Right cardiac atrium (tissue), 5 donors: Measurements from ENCODE around the gene TCF7. TPM values are rescaled to one million over a fixed set of nuclear protein-coding genes. Genes with fewer than 3 reads are reported as not detected.

Source experiments
- ATAC-seq, 2 donors: fragments of 200-7000 bp; cut with Tn5 transposase; one replicate each; pipeline versions ENCODE4 v1.8.0 to v1.9.1; 2020; ENCODE audit warnings: moderate library complexity in 2 of 2, mild to moderate bottlenecking in 1 of 2
- DNase-seq, 3 donors: peaks; one replicate each; pipeline ENCODE4 v3.0.0-alpha.2; 2020
- H3K27ac ChIP-seq: one replicate; pipeline ENCODE4 v1.5.1; 2013; ENCODE audit warnings: mild to moderate bottlenecking, low read length, control low read depth, moderate library complexity
- H3K27me3 ChIP-seq: one replicate; pipeline ENCODE4 v1.6.1; 2013; ENCODE audit not compliant: control insufficient read depth, insufficient read depth
- H3K4me1 ChIP-seq: one replicate; pipeline ENCODE4 v1.6.1; 2013; ENCODE audit warnings: low read length; ENCODE audit not compliant: control insufficient read depth, insufficient read depth
- H3K4me3 ChIP-seq: one replicate; pipeline ENCODE4 v1.5.1; 2013; ENCODE audit warnings: low read length, control low read depth
- H3K9me3 ChIP-seq: one replicate; pipeline ENCODE4 v1.6.1; 2013; ENCODE audit warnings: low read length; ENCODE audit not compliant: control insufficient read depth
- WGBS: extraction: QIAGEN DNeasy Blood & Tissue Kit; methylation state at CpG from one replicate; pipeline ENCODE4 v1.1.7; 2013; 5-methylcytosine and 5-hydroxymethylcytosine counted together
- intact Hi-C, 4 donors: fragments of 100-400 bp; cut with DNase I; formaldehyde crosslinking; loops; one replicate each; pipeline versions ENCODE4 v1.11.0 to v1.14.0; 2022 to 2023
- long read RNA-seq, 4 donors: library from polyadenylated mRNA; unstranded; transcript quantifications; one replicate each; pipeline ENCODE4 v2.0.0, GENCODE V29; 2020 to 2021
- polyA plus RNA-seq: library from polyadenylated mRNA; stranded (reverse); fragments of 200-250 nt; gene quantifications from one replicate; pipeline ENCODE4 v1.2.3, GENCODE V29; 2013
- total RNA-seq, 4 donors: library from RNA; stranded (reverse); fragmentation: NEBNext Ultra II Directional; extraction: Animal tissue kit (Norgen Biotek cat#: 25700); gene quantifications; one replicate each; pipeline ENCODE4 v1.2.1, GENCODE V29; 2021
- donor health status: healthy with polysubstance abuse.
- donor health status: DM: no; HTN: yes; CAD: no.
- donor health status: DM: no; HTN: no; CAD: no.
- donor health status: DM: no; HTN: yes; CAD: no; lungs with severe emphysema.
- donor health status: DM: yes; HTN: yes; CAD: no.

TCF7 gene
- total RNA-seq (1 to 10 TPM; 1.3 to 4.0 (median 3.4) TPM), polyA plus RNA-seq (4.4 TPM)
- long read RNA-seq, donor 1, partial matches to known transcripts, result 1 of 18 reads
- long read RNA-seq, donor 1, other reads (novel, unspliced or antisense), result 16 of 18 reads
- long read RNA-seq, donor 2, partial matches to known transcripts, result 1 of 6 reads
- long read RNA-seq, donor 2, other reads (novel, unspliced or antisense), result 4 of 6 reads
- long read RNA-seq, donor 3, partial matches to known transcripts, result 1 of 31 reads
- long read RNA-seq, donor 3, other reads (novel, unspliced or antisense), result 30 of 31 reads
- long read RNA-seq, donor 4, partial matches to known transcripts, result 1 of 4 reads
- long read RNA-seq, donor 4, other reads (novel, unspliced or antisense), result 3 of 4 reads

- Histone ChIP-seq H3K9me3 (no peaks in the 10 kb centered on the region), H3K27ac (no peak within 1 kb of the TSS), H3K4me3 (peak within 1 kb of the TSS; percentile 87), H3K27me3 (no peaks in the 10 kb centered on the region), H3K4me1 (peaks cover 5% of the 10 kb centered on the region)
- DNase-seq (peak; percentile 76 to 89 (median 88)), ATAC-seq (peak; percentile 95)
- WGBS, result 1% methylated on average over 90 of the region's 90 CpGs
- intact Hi-C loops, result no loop called here
Measured at GRCh38 chr5:134113902-134114875, at the start of gene TCF7. TSS of gene TCF7 (plus strand) at chr5:134114681. CDS start at chr5:134114907, 226 bp downstream.

DNA sequence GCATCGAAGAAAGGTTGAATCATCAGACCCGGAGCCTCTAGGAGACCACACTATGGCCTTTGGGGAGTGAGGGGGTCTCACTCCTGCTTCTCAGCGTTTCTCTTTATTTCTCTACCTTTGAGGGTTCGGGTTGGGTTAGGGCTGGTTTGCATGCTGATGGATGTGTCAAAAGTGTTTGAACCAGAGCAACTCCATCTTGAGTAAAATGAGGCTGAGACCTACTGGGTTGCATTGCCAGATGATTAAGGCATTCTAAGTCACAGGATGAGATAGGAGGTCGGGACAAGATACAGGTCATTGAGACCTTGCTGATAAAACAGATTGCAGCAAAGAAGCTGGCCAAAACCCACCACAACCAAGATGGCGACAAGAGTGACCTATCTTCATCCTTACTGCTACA lies 44.9 kb upstream of the TCF7 start:
- WGBS, result 84% methylated on average over 6 of the region's 6 CpGs
- intact Hi-C loops, result no loop called here
- no peaks in the 10 kb centered on the region for H3K27me3 ChIP-seq
- H3K27ac ChIP-seq, result no peak overlapping the region
- no peak overlapping the region for H3K4me3 ChIP-seq
- no peaks in the 10 kb centered on the region for H3K4me1 ChIP-seq
- no peaks in the 10 kb centered on the region for H3K9me3 ChIP-seq
- ATAC-seq (no peak), DNase-seq (no peak)

DNA sequence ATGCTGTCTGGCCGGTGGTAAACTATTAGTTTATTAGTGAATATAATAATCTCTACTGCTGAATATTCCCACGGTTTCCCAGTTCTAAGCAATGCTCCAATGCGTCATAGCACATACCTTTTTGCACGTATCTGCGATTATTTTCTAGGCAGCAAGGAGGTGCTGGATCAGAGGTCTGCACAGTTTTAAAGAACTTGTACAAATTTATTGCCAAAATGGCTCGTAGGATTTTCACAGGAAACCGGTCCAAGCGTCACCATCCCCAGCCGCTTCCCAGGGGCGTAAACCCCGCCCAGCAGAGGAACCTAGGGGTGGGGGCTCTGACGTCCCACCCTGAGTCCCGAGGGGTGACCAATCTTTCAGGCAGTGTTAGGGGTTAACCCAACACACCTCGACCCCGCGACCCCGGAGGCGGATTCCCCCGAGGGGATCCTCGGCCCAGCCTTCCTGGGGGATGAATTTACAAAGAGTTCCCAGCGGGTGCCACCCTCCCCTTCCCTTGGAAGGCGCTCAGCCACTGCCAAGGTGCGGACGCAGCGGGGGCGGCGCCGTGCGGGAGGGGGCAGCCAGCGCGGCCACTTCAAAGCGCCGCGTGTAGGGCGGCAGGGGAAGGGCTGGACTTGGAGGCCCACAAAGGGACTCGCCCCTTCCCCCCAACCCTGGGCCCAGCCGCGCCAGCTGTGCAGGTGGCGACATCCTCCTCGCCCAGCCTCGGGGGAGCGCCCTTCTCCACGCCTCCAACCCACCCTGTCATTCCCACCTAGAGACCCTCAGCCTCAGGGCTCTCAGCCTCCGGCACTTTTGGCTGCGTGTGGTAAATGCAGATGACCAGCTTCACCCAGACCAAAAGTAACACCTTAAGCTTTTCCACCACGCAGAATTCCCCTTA lies 43.5 kb upstream of the TCF7 start:
- intact Hi-C loops, result no loop called here
- Histone ChIP-seq H3K27me3 (no peaks in the 10 kb centered on the region), H3K4me3 (peak overlapping the region; percentile 31), H3K27ac (no peak overlapping the region), H3K9me3 (no peaks in the 10 kb centered on the region), H3K4me1 (no peaks in the 10 kb centered on the region)
- WGBS, result 9% methylated on average over 46 of the region's 46 CpGs
- DNase-seq (peak in 2 of 3 donors; percentile 27 to 58), ATAC-seq (peak; percentile 61 to 67)

DNA sequence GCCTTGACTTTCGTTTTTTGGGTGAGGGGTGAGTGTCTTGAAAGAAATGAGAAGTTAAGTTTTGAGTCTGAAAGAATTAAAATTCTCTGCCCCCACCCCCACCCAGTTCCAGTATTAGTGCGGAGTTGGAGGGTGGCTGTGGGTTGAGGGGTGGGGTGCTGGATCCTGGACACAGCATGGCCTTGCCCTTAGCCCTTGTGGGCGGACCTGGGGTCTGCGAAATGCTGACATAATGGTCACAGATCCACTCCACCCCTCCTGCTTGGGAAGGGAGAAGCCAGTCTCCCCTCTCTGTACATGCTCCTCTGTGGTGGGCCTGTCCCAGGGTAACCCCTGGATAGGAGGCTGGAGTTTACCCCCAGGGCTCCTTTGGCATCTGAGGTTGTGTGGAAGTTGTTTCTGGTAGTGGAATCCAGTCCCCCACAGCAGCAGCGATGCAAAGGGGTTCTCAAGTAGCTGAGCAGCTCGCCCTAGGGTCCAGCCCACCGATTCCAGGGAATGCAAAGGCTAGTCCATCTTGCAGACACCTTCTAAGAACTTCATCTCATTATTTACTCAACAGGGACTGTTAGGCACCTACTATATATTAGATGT lies 42.8 kb upstream of the TCF7 start:
- WGBS, result 76% methylated on average over 7 of the region's 7 CpGs
- intact Hi-C loops, result no loop called here
- ATAC-seq, result peak; percentile 22 to 31
- DNase-seq, result no peak
- H3K4me1 ChIP-seq, result no peaks in the 10 kb centered on the region
- H3K27ac ChIP-seq, result no peak overlapping the region
- no peak overlapping the region for H3K4me3 ChIP-seq
- no peaks in the 10 kb centered on the region for H3K27me3 ChIP-seq
- no peaks in the 10 kb centered on the region for H3K9me3 ChIP-seq

GRCh38 chr5:134072471-134073210 lies 41.8 kb upstream of the TCF7 start:
- H3K4me3 ChIP-seq, result no peak overlapping the region
- H3K4me1 ChIP-seq, result no peaks in the 10 kb centered on the region
- ATAC-seq (no peak), DNase-seq (no peak)
- H3K27ac ChIP-seq, result no peak overlapping the region
- 93% methylated on average over 8 of the region's 8 CpGs for WGBS
- intact Hi-C loops, result no loop called here
- H3K9me3 ChIP-seq, result no peaks in the 10 kb centered on the region
- H3K27me3 ChIP-seq, result no peaks in the 10 kb centered on the region

GRCh38 chr5:134073404-134073803 lies 41.1 kb upstream of the TCF7 start:
- Histone ChIP-seq H3K27ac (no peak overlapping the region), H3K4me1 (no peaks in the 10 kb centered on the region), H3K4me3 (no peak overlapping the region), H3K27me3 (no peaks in the 10 kb centered on the region), H3K9me3 (no peaks in the 10 kb centered on the region)
- WGBS, result 67% methylated on average over 2 of the region's 2 CpGs
- DNase-seq, result no peak
- intact Hi-C loops, result no loop called here
- ATAC-seq, result no peak

DNA sequence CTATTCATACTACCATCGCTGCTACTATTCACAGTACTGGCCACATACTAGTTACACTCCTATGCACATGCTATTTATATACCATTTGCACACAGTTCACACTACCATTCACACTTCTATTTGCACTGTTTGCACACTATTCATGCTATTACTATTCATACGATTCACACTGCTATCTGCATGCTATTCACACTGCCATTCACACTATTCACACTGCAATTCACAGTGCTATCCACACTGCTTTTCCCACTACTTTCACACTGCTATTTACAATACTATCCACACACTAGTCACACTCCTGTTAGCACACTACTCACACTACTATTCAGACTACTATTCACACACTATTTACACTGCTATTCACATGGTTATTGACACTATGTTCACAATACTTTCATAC lies 39.4 kb upstream of the TCF7 start:
- intact Hi-C loops, result no loop called here
- no peak overlapping the region for H3K4me3 ChIP-seq
- no peaks in the 10 kb centered on the region for H3K27me3 ChIP-seq
- H3K27ac ChIP-seq, result no peak overlapping the region
- DNase-seq (no peak), ATAC-seq (no peak)
- no peaks in the 10 kb centered on the region for H3K9me3 ChIP-seq
- WGBS, result 87% methylated on average over 2 of the region's 2 CpGs
- H3K4me1 ChIP-seq, result no peaks in the 10 kb centered on the region

- 70% methylated on average over 8 of the region's 8 CpGs for WGBS
- peak; percentile 47 to 52 for ATAC-seq
- no peaks in the 10 kb centered on the region for H3K9me3 ChIP-seq
- H3K27ac ChIP-seq, result no peak overlapping the region
- DNase-seq, result no peak
- H3K4me1 ChIP-seq, result no peaks in the 10 kb centered on the region
- H3K27me3 ChIP-seq, result no peaks in the 10 kb centered on the region
- intact Hi-C loops, result no loop called here
- no peak overlapping the region for H3K4me3 ChIP-seq
Measured at GRCh38 chr5:134077926-134078580, 36.4 kb upstream of the TCF7 start.

DNA sequence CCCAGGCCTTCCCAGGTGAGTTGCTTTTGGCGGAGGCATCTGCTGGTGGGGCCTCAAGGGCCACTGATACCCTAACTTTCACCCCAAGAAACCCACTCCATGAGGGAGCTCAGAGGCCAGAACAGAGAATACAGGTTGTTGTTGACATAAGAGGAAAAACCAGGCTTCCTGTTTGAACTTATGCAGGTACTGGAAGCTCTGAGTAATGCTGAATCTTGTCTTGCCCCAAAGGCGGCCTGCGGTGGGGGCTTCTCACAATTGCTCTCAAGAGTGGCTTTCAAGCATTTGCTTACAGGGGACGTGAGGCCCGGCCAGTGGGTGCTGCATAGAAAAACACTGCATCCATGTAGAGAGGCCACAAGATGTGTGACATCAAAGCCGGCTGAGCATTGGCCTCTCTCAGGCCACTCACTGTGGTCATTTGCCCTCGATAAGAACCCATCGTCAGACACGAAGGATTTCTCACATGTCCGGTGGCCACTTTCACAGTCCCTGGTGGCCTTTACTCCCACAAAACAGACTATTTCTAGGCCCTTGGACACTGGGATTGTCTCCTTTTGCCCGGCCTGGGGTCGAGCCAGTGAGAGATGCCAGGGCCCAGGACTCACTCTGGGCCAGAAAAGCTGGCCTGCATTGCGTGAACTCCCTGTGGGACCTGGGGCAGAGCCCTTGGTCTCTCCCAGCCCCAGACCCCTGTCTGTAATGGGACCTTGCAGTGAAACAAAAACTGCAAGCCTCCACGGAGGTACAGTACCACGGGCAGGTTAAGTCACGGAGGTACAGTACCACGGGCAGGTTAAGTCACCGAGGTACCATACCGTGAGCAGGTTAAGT lies 34.5 kb upstream of the TCF7 start:
- no peak overlapping the region for H3K4me3 ChIP-seq
- DNase-seq (no peak), ATAC-seq (no peak)
- H3K27ac ChIP-seq, result no peak overlapping the region
- H3K9me3 ChIP-seq, result no peaks in the 10 kb centered on the region
- intact Hi-C loops, result no loop called here
- H3K27me3 ChIP-seq, result no peaks in the 10 kb centered on the region
- WGBS, result 89% methylated on average over 19 of the region's 19 CpGs
- no peaks in the 10 kb centered on the region for H3K4me1 ChIP-seq
